ENCODE results near the gene RWDD1.

GRCh38 chr6:116586276-116586675, 15.0 kb downstream of the RWDD1 start:
- no peak for TF ChIP-seq NR2F2 (IDR thresholded peaks at IDR 0.05; ENCODE audit: borderline replicate concordance, low read depth)
- TF ChIP-seq, protein P1, sequence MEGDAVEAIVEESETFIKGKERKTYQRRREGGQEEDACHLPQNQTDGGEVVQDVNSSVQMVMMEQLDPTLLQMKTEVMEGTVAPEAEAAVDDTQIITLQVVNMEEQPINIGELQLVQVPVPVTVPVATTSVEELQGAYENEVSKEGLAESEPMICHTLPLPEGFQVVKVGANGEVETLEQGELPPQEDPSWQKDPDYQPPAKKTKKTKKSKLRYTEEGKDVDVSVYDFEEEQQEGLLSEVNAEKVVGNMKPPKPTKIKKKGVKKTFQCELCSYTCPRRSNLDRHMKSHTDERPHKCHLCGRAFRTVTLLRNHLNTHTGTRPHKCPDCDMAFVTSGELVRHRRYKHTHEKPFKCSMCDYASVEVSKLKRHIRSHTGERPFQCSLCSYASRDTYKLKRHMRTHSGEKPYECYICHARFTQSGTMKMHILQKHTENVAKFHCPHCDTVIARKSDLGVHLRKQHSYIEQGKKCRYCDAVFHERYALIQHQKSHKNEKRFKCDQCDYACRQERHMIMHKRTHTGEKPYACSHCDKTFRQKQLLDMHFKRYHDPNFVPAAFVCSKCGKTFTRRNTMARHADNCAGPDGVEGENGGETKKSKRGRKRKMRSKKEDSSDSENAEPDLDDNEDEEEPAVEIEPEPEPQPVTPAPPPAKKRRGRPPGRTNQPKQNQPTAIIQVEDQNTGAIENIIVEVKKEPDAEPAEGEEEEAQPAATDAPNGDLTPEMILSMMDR (CRISPR knock-in tag; IDR thresholded peaks at IDR 0.05): no peak
- no peak for TF ChIP-seq ETV6 (CRISPR knock-in tag; conservative IDR thresholded peaks at IDR 0.05)
- TF ChIP-seq, protein P2, sequence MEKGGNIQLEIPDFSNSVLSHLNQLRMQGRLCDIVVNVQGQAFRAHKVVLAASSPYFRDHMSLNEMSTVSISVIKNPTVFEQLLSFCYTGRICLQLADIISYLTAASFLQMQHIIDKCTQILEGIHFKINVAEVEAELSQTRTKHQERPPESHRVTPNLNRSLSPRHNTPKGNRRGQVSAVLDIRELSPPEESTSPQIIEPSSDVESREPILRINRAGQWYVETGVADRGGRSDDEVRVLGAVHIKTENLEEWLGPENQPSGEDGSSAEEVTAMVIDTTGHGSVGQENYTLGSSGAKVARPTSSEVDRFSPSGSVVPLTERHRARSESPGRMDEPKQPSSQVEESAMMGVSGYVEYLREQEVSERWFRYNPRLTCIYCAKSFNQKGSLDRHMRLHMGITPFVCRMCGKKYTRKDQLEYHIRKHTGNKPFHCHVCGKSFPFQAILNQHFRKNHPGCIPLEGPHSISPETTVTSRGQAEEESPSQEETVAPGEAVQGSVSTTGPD (CRISPR knock-in tag; IDR thresholded peaks at IDR 0.05): no peak
- no peak for TF ChIP-seq ZNF282 (IDR thresholded peaks at IDR 0.05; ENCODE audit: partially characterized antibody)
- TF ChIP-seq YEATS4 (CRISPR knock-in tag; IDR thresholded peaks at IDR 0.05; ENCODE audit: borderline replicate concordance): no peak
- no peak for TF ChIP-seq DPF2 (CRISPR knock-in tag; IDR thresholded peaks at IDR 0.05; ENCODE audit: borderline replicate concordance, low read depth)
- TF ChIP-seq TBL1XR1 (IDR thresholded peaks at IDR 0.05; ENCODE audit: borderline replicate concordance, low read length, partially characterized antibody): no peak
- TF ChIP-seq AFF4 (CRISPR knock-in tag; IDR thresholded peaks at IDR 0.05): no peak
- no peak for TF ChIP-seq POLR2A (IDR thresholded peaks at IDR 0.05; ENCODE audit: insufficient read depth in 1 of 2, low read depth in 2 of 2, low read length in 2 of 2)
- no peak for TF ChIP-seq ZBTB42 (CRISPR knock-in tag; IDR thresholded peaks at IDR 0.05)
- no peak for TF ChIP-seq ATRX (CRISPR knock-in tag; IDR thresholded peaks at IDR 0.05; ENCODE audit: borderline replicate concordance)

Measured in HepG2 (cell line).